NCI-H1417 (cell line): ENCODE data around the gene LMOD1.
A peak's percentile ranks its signal among the peaks of the same experiment; 100 is the strongest.
"Not testable (repeated sequence)": the region's sequence is repeated elsewhere in the genome, so short reads cannot be mapped to it uniquely, and the experiment has no call there.

Experiments used
- DNase-seq, 3 experiments: peaks; one replicate each; lab custom pipeline; 2025; lab: John Stamatoyannopoulos, UW

LMOD1 gene

GRCh38 chr1:201914456-201915235 lies 31.7 kb downstream of the LMOD1 start:
- DNase-seq = no peak

- no peak for DNase-seq
Measured at GRCh38 chr1:201912832-201913231, 33.5 kb downstream of the LMOD1 start.

- peak in 1 of 3 experiments; percentile 20 for DNase-seq
Measured at GRCh38 chr1:201911826-201912571, 34.3 kb downstream of the LMOD1 start.

GRCh38 chr1:201907621-201908020 lies 38.7 kb downstream of the LMOD1 start:
- DNase-seq = no peak

- no peak for DNase-seq
Measured at GRCh38 chr1:201906336-201906735, 40.0 kb downstream of the LMOD1 start.

GRCh38 chr1:201905234-201905890 lies 41.0 kb downstream of the LMOD1 start:
- no peak for DNase-seq

GRCh38 chr1:201904579-201904978 lies 41.8 kb downstream of the LMOD1 start:
- DNase-seq = no peak

- DNase-seq = no peak
Measured at GRCh38 chr1:201903135-201903534, 43.2 kb downstream of the LMOD1 start.

- no peak for DNase-seq
Measured at GRCh38 chr1:201902198-201902597, 44.1 kb downstream of the LMOD1 start.

- DNase-seq = not testable (repeated sequence)
Measured at GRCh38 chr1:201901036-201901435, 45.3 kb downstream of the LMOD1 start.

GRCh38 chr1:201900476-201900875 lies 45.9 kb downstream of the LMOD1 start:
- DNase-seq = no peak

- DNase-seq = no peak
Measured at GRCh38 chr1:201899683-201900429, 46.5 kb downstream of the LMOD1 start.

- DNase-seq = no peak
Measured at GRCh38 chr1:201898992-201899391, 47.4 kb downstream of the LMOD1 start.

- DNase-seq = no peak
Measured at GRCh38 chr1:201898240-201898894, 48.0 kb downstream of the LMOD1 start.

GRCh38 chr1:201896951-201897391 lies 49.4 kb downstream of the LMOD1 start:
- no peak for DNase-seq

- DNase-seq = peak; percentile 60 to 91 (median 78)
Measured at GRCh38 chr1:201895913-201896807, 50.2 kb downstream of the LMOD1 start.

GRCh38 chr1:201895120-201895665 lies 51.2 kb downstream of the LMOD1 start:
- DNase-seq = no peak

- no peak for DNase-seq
Measured at GRCh38 chr1:201894343-201895119, 51.8 kb downstream of the LMOD1 start.

GRCh38 chr1:201893431-201893830 lies 52.9 kb downstream of the LMOD1 start:
- DNase-seq = no peak
